Esophagus muscularis mucosa (tissue), 4 donors: ENCODE results near the gene IL21R.

Experiments
- EP300 ChIP-seq: sonication (generic); formaldehyde crosslinking; IDR thresholded peaks from one replicate; pipeline ENCODE4 v1.6.1; 2017; ENCODE audit warnings: antibody characterized with exemption
- POLR2A ChIP-seq: fragments of 450-650 bp; IDR thresholded peaks from one replicate; pipeline ENCODE4 v1.6.1; 2017; ENCODE audit warnings: antibody characterized with exemption, moderate library complexity, mild to moderate bottlenecking, low read depth
- POLR2AphosphoS5 ChIP-seq, 2 donors: sonication (generic); formaldehyde crosslinking; IDR thresholded peaks; one replicate each; pipeline ENCODE4 v1.6.1; 2017; ENCODE audit warnings: antibody characterized with exemption in 2 of 2
- TF ChIP-seq, protein P1 (sequence below), 3 experiments: fragments of 200-600 bp in 2 of 3; fragments of 450-650 bp in 1 of 3; sonication (generic) in 2 of 3; IDR thresholded peaks; one replicate each; pipeline ENCODE4 v1.5.1; 2017 to 2019; ENCODE audit warnings: antibody characterized with exemption in 3 of 3, mild to moderate bottlenecking in 2 of 3, moderate library complexity in 1 of 3

DNA sequence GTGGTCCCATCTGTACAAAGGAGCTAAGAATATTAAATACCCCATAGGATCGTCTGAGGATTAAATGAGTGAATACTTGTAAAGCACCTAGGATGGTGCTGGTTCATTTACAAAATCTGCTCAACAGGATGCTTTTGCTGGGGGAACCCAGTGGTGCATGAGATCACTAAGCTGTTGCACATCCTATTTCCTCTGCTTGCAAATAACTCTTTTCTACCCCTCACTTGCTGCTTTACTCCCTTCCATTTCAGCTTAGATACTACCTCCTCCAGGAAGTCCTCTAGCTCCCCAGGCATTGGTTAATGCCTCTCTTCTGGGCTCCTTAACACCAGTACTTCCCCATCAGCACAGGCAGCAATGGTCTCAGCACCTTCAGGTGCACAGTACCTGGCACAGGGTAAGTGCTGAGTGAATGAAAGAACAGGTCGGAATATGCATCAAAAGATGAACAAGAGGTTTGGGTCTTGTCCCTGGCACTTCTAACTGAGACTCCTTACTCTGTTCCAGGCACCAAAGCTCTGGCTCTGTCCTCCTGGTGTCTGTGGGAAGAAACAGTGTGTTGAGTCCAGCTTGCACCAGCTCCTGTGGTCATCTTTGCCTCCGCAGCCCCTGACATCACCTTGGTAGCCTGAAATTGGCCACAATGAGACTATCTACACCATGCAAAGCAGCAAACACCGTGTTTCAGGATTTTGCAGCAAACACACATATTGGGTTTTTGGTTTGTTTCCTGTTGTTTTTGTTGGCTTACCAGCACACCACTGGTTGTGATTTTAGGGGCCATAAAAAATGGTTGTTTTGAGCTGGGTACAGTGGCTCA is 24.1 kb upstream of the IL21R start:
- TF ChIP-seq POLR2A (no peak), EP300 (no peak), POLR2AphosphoS5 (IDR thresholded peaks at IDR 0.05) (no peak)
- TF ChIP-seq, protein P1, sequence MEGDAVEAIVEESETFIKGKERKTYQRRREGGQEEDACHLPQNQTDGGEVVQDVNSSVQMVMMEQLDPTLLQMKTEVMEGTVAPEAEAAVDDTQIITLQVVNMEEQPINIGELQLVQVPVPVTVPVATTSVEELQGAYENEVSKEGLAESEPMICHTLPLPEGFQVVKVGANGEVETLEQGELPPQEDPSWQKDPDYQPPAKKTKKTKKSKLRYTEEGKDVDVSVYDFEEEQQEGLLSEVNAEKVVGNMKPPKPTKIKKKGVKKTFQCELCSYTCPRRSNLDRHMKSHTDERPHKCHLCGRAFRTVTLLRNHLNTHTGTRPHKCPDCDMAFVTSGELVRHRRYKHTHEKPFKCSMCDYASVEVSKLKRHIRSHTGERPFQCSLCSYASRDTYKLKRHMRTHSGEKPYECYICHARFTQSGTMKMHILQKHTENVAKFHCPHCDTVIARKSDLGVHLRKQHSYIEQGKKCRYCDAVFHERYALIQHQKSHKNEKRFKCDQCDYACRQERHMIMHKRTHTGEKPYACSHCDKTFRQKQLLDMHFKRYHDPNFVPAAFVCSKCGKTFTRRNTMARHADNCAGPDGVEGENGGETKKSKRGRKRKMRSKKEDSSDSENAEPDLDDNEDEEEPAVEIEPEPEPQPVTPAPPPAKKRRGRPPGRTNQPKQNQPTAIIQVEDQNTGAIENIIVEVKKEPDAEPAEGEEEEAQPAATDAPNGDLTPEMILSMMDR (IDR thresholded peaks at IDR 0.05) = no peak
